SK-N-SH treated with all-trans-retinoic acid at 6 μM for 48 hours (cell line): ENCODE data around the gene SORCS3.

Experiments
- ATAC-seq: fragments of 200-7000 bp; cut with Tn5 transposase; 3 replicates; pipeline ENCODE4 v1.9.1; 2020; ENCODE audit warnings: mild to moderate bottlenecking, moderate library complexity
- BACH2 ChIP-seq: fragments of 250-450 bp; sonication (Bioruptor Pico); IDR thresholded peaks from 2 replicates; pipeline ENCODE4 v1.9.0; 2021; ENCODE audit warnings: mild to moderate bottlenecking, borderline replicate concordance
- CSDC2 ChIP-seq: fragments of 250-450 bp; sonication (Bioruptor Pico); IDR thresholded peaks from 2 replicates; pipeline ENCODE4 v1.5.0; 2020; ENCODE audit warnings: mild to moderate bottlenecking, moderate library complexity
- CSRNP3 ChIP-seq: fragments of 250-450 bp; sonication (Bioruptor Pico); IDR thresholded peaks from 2 replicates; pipeline ENCODE4 v1.5.1; 2021; ENCODE audit warnings: mild to moderate bottlenecking, moderate library complexity
- GLIS3 ChIP-seq: fragments of 250-450 bp; sonication (Bioruptor Pico); IDR thresholded peaks from 2 replicates; pipeline ENCODE4 v1.5.0; 2020; ENCODE audit warnings: mild to moderate bottlenecking, moderate library complexity
- ISL1 ChIP-seq: fragments of 250-450 bp; sonication (Bioruptor Pico); IDR thresholded peaks from 2 replicates; pipeline ENCODE4 v2.1.2; 2022; ENCODE audit warnings: mild to moderate bottlenecking, moderate library complexity
- OSR1 ChIP-seq: fragments of 250-450 bp; sonication (Bioruptor Pico); IDR thresholded peaks from 2 replicates; pipeline ENCODE4 v1.8.0; 2022; ENCODE audit warnings: moderate library complexity, mild to moderate bottlenecking, inconsistent platforms
- POU6F1 ChIP-seq: fragments of 250-450 bp; sonication (Bioruptor Pico); IDR thresholded peaks from 2 replicates; pipeline ENCODE4 v1.8.0; 2021; ENCODE audit warnings: low read depth, mild to moderate bottlenecking, moderate library complexity, borderline replicate concordance
- PPARA ChIP-seq: fragments of 250-450 bp; sonication (Bioruptor Pico); IDR thresholded peaks from 2 replicates; pipeline ENCODE4 v1.5.0; 2020; ENCODE audit warnings: mild to moderate bottlenecking, borderline replicate concordance
- RARB ChIP-seq: fragments of 250-450 bp; sonication (Bioruptor Pico); IDR thresholded peaks from 2 replicates; pipeline ENCODE4 v1.8.0; 2021; ENCODE audit warnings: mild to moderate bottlenecking, moderate library complexity
- SNAI2 ChIP-seq: fragments of 250-450 bp; sonication (Bioruptor Pico); IDR thresholded peaks from 2 replicates; pipeline ENCODE4 v1.5.0; 2020; ENCODE audit warnings: mild to moderate bottlenecking, moderate library complexity
- TCF4 ChIP-seq: fragments of 250-450 bp; sonication (Bioruptor Pico); IDR thresholded peaks from 2 replicates; pipeline ENCODE4 v1.8.0; 2021; ENCODE audit warnings: mild to moderate bottlenecking, moderate library complexity, borderline replicate concordance
- TOX ChIP-seq: fragments of 250-450 bp; sonication (Bioruptor Pico); IDR thresholded peaks from 2 replicates; pipeline ENCODE4 v1.8.0; 2021; ENCODE audit warnings: mild to moderate bottlenecking, moderate library complexity, borderline replicate concordance
- TSHZ2 ChIP-seq: fragments of 250-450 bp; sonication (Bioruptor Pico); IDR thresholded peaks from 2 replicates; pipeline ENCODE4 v1.5.0; 2020; ENCODE audit warnings: mild to moderate bottlenecking, moderate library complexity
- ZC3H10 ChIP-seq: fragments of 250-450 bp; sonication (Bioruptor Pico); IDR thresholded peaks from 2 replicates; pipeline ENCODE4 v1.5.1; 2021; ENCODE audit warnings: mild to moderate bottlenecking, moderate library complexity
- ZFP3 ChIP-seq: fragments of 250-450 bp; sonication (Bioruptor Pico); IDR thresholded peaks from 2 replicates; pipeline ENCODE4 v1.5.0; 2020; ENCODE audit warnings: mild to moderate bottlenecking, moderate library complexity
- ZFP30 ChIP-seq: fragments of 450-650 bp; formaldehyde crosslinking; IDR thresholded peaks from 2 replicates; pipeline ENCODE4 v1.5.0; 2022; ENCODE audit warnings: mild to moderate bottlenecking, moderate library complexity
- ZNF565 ChIP-seq: fragments of 450-650 bp; formaldehyde crosslinking; conservative IDR thresholded peaks from 2 replicates; pipeline ENCODE4 v1.5.0; 2020; ENCODE audit warnings: low read depth, mild to moderate bottlenecking, moderate library complexity
- ZNF8 ChIP-seq: fragments of 450-650 bp; formaldehyde crosslinking; IDR thresholded peaks from 2 replicates; pipeline ENCODE4 v1.5.0; 2020; ENCODE audit warnings: mild to moderate bottlenecking, moderate library complexity
- TF ChIP-seq, protein P1 (sequence below): fragments of 250-450 bp; sonication (Bioruptor Pico); IDR thresholded peaks from 2 replicates; pipeline ENCODE4 v1.8.0; 2020; ENCODE audit warnings: mild to moderate bottlenecking, moderate library complexity, borderline replicate concordance

The SORCS3 gene

DNA sequence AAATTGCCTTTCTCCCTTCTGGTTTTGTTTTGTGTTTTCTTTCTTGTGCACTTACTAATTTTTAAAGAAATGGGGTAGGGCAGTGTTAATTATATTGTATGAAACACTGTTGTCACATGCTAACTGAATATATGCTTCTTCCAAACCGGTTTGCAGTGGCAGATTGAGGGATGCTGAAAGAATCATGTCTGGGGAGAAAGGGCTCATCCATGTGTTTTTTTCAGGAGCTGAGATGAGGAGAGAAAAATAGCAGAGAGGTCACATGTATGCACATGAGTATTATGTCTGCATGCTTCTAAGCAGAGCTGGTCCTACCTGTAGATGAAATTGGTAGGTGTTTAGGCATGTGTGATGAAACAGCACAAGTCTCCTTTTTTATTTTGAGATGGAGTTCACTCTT, 17.0 kb downstream of the SORCS3 start:
- ATAC-seq = no peak
- TF ChIP-seq PPARA (CRISPR knock-in tag) = no peak
- no peak for TF ChIP-seq POU6F1 (CRISPR knock-in tag)
- TF ChIP-seq ZNF565 = no peak
- no peak for TF ChIP-seq ZC3H10 (CRISPR knock-in tag)
- no peak for TF ChIP-seq ZFP30 (CRISPR knock-in tag)
- TF ChIP-seq, protein P1, sequence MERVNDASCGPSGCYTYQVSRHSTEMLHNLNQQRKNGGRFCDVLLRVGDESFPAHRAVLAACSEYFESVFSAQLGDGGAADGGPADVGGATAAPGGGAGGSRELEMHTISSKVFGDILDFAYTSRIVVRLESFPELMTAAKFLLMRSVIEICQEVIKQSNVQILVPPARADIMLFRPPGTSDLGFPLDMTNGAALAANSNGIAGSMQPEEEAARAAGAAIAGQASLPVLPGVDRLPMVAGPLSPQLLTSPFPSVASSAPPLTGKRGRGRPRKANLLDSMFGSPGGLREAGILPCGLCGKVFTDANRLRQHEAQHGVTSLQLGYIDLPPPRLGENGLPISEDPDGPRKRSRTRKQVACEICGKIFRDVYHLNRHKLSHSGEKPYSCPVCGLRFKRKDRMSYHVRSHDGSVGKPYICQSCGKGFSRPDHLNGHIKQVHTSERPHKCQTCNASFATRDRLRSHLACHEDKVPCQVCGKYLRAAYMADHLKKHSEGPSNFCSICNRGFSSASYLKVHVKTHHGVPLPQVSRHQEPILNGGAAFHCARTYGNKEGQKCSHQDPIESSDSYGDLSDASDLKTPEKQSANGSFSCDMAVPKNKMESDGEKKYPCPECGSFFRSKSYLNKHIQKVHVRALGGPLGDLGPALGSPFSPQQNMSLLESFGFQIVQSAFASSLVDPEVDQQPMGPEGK = no peak
- no peak for TF ChIP-seq CSDC2 (CRISPR knock-in tag)
- TF ChIP-seq ZFP3 (CRISPR knock-in tag) = no peak
- TF ChIP-seq RARB (CRISPR knock-in tag) = no peak
- no peak for TF ChIP-seq TOX
- TF ChIP-seq OSR1 = no peak
- TF ChIP-seq CSRNP3 (CRISPR knock-in tag) = no peak
- TF ChIP-seq TSHZ2 (CRISPR knock-in tag) = no peak
- TF ChIP-seq ZNF8 (CRISPR knock-in tag) = no peak
- no peak for TF ChIP-seq TCF4 (CRISPR knock-in tag)
- no peak for TF ChIP-seq ISL1
- no peak for TF ChIP-seq GLIS3 (CRISPR knock-in tag)

DNA sequence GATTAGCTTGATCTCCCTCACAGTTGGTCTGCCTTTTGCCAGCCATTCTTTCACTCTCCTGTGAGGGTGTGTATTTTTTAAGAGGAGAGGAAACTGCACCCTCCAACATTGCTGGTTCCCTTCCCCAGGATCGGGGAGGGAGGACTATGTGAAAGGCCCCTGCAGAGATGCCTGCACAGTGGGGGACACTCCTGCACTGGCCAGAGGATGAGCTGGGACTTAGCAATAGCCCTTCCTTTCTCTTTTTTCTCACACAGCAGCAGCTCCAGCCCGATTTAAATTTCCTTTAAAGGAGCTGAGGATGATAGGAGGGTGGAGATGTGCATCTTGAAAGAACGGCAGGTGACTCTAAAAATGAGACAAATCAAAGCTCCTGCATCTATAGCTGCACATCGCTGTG, 18.7 kb downstream of the SORCS3 start:
- no peak for ATAC-seq
- TF ChIP-seq ZC3H10 (CRISPR knock-in tag) (no peak), ZFP3 (CRISPR knock-in tag) (no peak), ZNF565 (no peak), ISL1 (no peak)

GRCh38 chr10:104663076-104663475, 22.0 kb downstream of the SORCS3 start:
- TF ChIP-seq SNAI2 (CRISPR knock-in tag) (no peak), RARB (CRISPR knock-in tag) (no peak), ISL1 (no peak), PPARA (CRISPR knock-in tag) (no peak), GLIS3 (CRISPR knock-in tag) (no peak), POU6F1 (CRISPR knock-in tag) (no peak), ZFP30 (CRISPR knock-in tag) (no peak), ZNF565 (no peak), BACH2 (no peak), ZNF8 (CRISPR knock-in tag) (no peak)
- TF ChIP-seq, protein P1 = no peak
- no peak for ATAC-seq
